Upper lobe of right lung (tissue), 1 donor: ENCODE data around the gene FAM89A. TPM values are rescaled to one million over a fixed set of nuclear protein-coding genes. Genes with fewer than 3 reads are reported as not detected.
"Not testable (repeated sequence)": the region's sequence is repeated elsewhere in the genome, so short reads cannot be mapped to it uniquely, and the experiment has no call there.

Source experiments
- ATAC-seq: fragments of 200-7000 bp; cut with Tn5 transposase; one replicate; pipeline ENCODE4 v1.9.1; 2020; ENCODE audit warnings: mild to moderate bottlenecking, moderate library complexity
- DNase-seq: peaks from one replicate; pipeline ENCODE4 v3.0.0-alpha.2; 2020
- H3K27ac ChIP-seq: fragments of 200-600 bp; one replicate; pipeline ENCODE4 v1.8.0; 2022
- H3K27me3 ChIP-seq: fragments of 200-600 bp; one replicate; pipeline ENCODE4 v1.8.0; 2022; ENCODE audit warnings: mild to moderate bottlenecking
- H3K36me3 ChIP-seq: fragments of 200-600 bp; one replicate; pipeline ENCODE4 v1.8.0; 2022
- H3K4me1 ChIP-seq: fragments of 200-600 bp; one replicate; pipeline ENCODE4 v1.8.0; 2022
- H3K4me3 ChIP-seq: fragments of 200-600 bp; one replicate; pipeline ENCODE4 v1.8.0; 2022; ENCODE audit warnings: mild to moderate bottlenecking
- H3K9me3 ChIP-seq: fragments of 200-600 bp; one replicate; pipeline ENCODE4 v1.8.0; 2022
- CTCF ChIP-seq: fragments of 200-600 bp; IDR thresholded peaks from one replicate; pipeline ENCODE4 v1.8.0; 2022; ENCODE audit warnings: antibody characterized with exemption
- intact Hi-C: fragments of 100-400 bp; cut with DNase I; formaldehyde crosslinking; loops from one replicate; pipeline ENCODE4 v1.11.0; 2022
- total RNA-seq: library from RNA; stranded (reverse); fragmentation: NEBNext Ultra II Directional; extraction: Animal tissue kit (Norgen Biotek cat#: 25700); gene quantifications from one replicate; pipeline ENCODE4 v1.2.1, GENCODE V29; 2021
- donor health status: DM: no; HTN: yes; CAD: no; lungs with severe emphysema.

The FAM89A gene
- total RNA-seq, 1 donor from 2014 or later, result 41.4 TPM

GRCh38 chr1:231035799-231036198 lies 4.3 kb downstream of the FAM89A start:
- no peak for DNase-seq
- intact Hi-C loops, result no loop called here

GRCh38 chr1:231032963-231033362 lies 7.1 kb downstream of the FAM89A start:
- intact Hi-C loops, result no loop called here
- no peak for TF ChIP-seq CTCF
- H3K4me1 ChIP-seq, result peaks cover 18% of the 10 kb centered on the region
- no peaks in the 10 kb centered on the region for H3K36me3 ChIP-seq
- no peak overlapping the region for H3K27ac ChIP-seq
- peak; percentile 73 for ATAC-seq
- H3K4me3 ChIP-seq, result no peak overlapping the region
- no peak for DNase-seq
- no peaks in the 10 kb centered on the region for H3K9me3 ChIP-seq
- H3K27me3 ChIP-seq, result no peaks in the 10 kb centered on the region

More at GRCh38 chr1:231035799-231036198, 4.3 kb downstream of the FAM89A start:
- Histone ChIP-seq H3K36me3 (no peaks in the 10 kb centered on the region), H3K27ac (no peak overlapping the region), H3K4me1 (peaks cover 24% of the 10 kb centered on the region), H3K9me3 (no peaks in the 10 kb centered on the region), H3K4me3 (no peak overlapping the region), H3K27me3 (no peaks in the 10 kb centered on the region)
- TF ChIP-seq CTCF, result no peak
- no peak for ATAC-seq

- Histone ChIP-seq H3K27me3 (no peaks in the 10 kb centered on the region), H3K36me3 (no peaks in the 10 kb centered on the region), H3K27ac (no peak overlapping the region), H3K4me3 (no peak overlapping the region), H3K4me1 (peaks cover 12% of the 10 kb centered on the region), H3K9me3 (no peaks in the 10 kb centered on the region)
- no peak for DNase-seq
- ATAC-seq, result no peak
- TF ChIP-seq CTCF, result no peak
- intact Hi-C loops, result no loop called here
These were observed 10.2 kb downstream of the FAM89A start for GRCh38 chr1:231029841-231030240.

GRCh38 chr1:231029247-231029646 lies 10.8 kb downstream of the FAM89A start:
- H3K9me3 ChIP-seq, intact Hi-C loops, H3K27me3 ChIP-seq, H3K4me3 ChIP-seq, H3K36me3 ChIP-seq, DNase-seq, ATAC-seq, H3K27ac ChIP-seq: not testable (repeated sequence)
- H3K4me1 ChIP-seq, result peaks cover 12% of the 10 kb centered on the region

- no peak overlapping the region for H3K4me3 ChIP-seq
- peaks cover 9% of the 10 kb centered on the region for H3K4me1 ChIP-seq
- H3K9me3 ChIP-seq, result no peaks in the 10 kb centered on the region
- no peak for TF ChIP-seq CTCF
- DNase-seq, result no peak
- intact Hi-C loops, result no loop called here
- H3K27me3 ChIP-seq, result no peaks in the 10 kb centered on the region
- H3K36me3 ChIP-seq, result no peaks in the 10 kb centered on the region
- no peak for ATAC-seq
- no peak overlapping the region for H3K27ac ChIP-seq
These were observed 11.4 kb downstream of the FAM89A start for GRCh38 chr1:231028682-231029081.

- no peak for DNase-seq
- Histone ChIP-seq H3K4me1 (peaks cover 9% of the 10 kb centered on the region), H3K27me3 (no peaks in the 10 kb centered on the region), H3K36me3 (no peaks in the 10 kb centered on the region), H3K9me3 (no peaks in the 10 kb centered on the region), H3K27ac (no peak overlapping the region), H3K4me3 (no peak overlapping the region)
- TF ChIP-seq CTCF, result no peak
- ATAC-seq, result no peak
- intact Hi-C loops, result no loop called here
These were observed 12.1 kb downstream of the FAM89A start for GRCh38 chr1:231027971-231028370.
